NT2/D1 (cell line): Measurements from ENCODE around the gene CLMN.
"Not testable (repeated sequence)": the region's sequence is repeated elsewhere in the genome, so short reads cannot be mapped to it uniquely, and the experiment has no call there.

Experiments
- DNase-seq: peaks from one replicate; pipeline ENCODE4 v3.0.0-alpha.2; 2011; ENCODE audit warnings: low read depth, low spot score
- H3K27me3 ChIP-seq: 2 replicates; pipeline ENCODE4 v1.6.0; 2011; ENCODE audit warnings: mild to moderate bottlenecking; ENCODE audit not compliant: insufficient read length, insufficient read depth
- H3K36me3 ChIP-seq: 2 replicates; pipeline ENCODE4 v1.6.1; 2011; ENCODE audit warnings: mild to moderate bottlenecking, low read length, mixed read lengths; ENCODE audit not compliant: insufficient read depth, insufficient read length
- H3K4me1 ChIP-seq: 2 replicates; pipeline ENCODE4 v1.5.1; 2011; ENCODE audit not compliant: insufficient read depth, insufficient read length
- H3K4me3 ChIP-seq: 2 replicates; pipeline ENCODE4 v1.5.1; 2011; ENCODE audit warnings: low read depth; ENCODE audit not compliant: insufficient read length
- H3K9ac ChIP-seq: 2 replicates; pipeline ENCODE4 v1.6.0; 2011; ENCODE audit warnings: low read depth; ENCODE audit not compliant: insufficient read length
- H3K9me3 ChIP-seq: 2 replicates; pipeline ENCODE4 v1.5.1; 2011; ENCODE audit warnings: mild to moderate bottlenecking, low read length; ENCODE audit not compliant: insufficient read depth
- SUZ12 ChIP-seq: IDR thresholded peaks from 2 replicates; pipeline ENCODE4 v1.6.1; 2011; ENCODE audit not compliant: insufficient read length, insufficient read depth; ENCODE audit errors: extremely low read depth
- YY1 ChIP-seq: IDR thresholded peaks from 2 replicates; pipeline ENCODE4 v1.6.1; 2011; ENCODE audit not compliant: insufficient read length, insufficient read depth
- ZNF274 ChIP-seq: IDR thresholded peaks from 2 replicates; pipeline ENCODE4 v1.6.1; 2011; ENCODE audit warnings: mild to moderate bottlenecking, low read depth, low read length

CLMN gene

DNA sequence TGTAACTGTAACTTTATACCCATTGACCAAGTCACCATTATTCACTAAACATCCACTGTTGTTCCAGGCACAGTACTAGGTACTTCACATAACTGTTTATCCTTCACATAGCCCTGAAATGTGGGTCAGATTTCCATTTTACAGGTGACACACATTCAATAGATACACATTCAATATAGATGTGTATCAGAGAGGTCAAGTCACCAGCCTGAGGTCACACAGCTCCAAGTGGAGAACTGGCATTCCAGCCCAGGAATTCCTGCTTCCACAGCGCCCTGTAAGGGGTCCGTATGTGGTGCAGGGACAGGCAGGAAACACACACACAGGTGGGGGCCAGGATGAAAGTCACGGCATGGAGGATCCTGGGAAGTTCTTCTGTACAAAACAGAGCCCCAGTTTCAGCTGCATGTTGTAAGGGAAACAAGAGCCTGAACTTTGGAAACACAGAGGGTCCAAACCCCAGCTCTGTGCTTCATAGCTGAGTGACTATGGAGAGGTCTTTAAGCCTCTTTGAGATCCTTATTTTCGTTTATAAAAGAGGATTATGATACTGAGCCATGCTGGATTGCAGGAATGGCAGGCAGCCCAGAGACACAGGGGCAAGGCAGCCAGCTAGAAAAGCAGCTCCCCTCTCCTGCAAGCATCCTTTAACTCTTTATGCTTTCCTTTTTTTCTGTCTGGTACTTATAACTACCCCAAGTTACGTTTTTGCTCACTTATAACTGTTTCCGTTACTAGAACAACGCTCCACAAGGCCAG, 112.1 kb downstream of the CLMN start:
- H3K4me1 ChIP-seq: no peaks in the 10 kb centered on the region
- no peaks in the 10 kb centered on the region for H3K36me3 ChIP-seq
- H3K4me3 ChIP-seq: no peak overlapping the region
- H3K9me3 ChIP-seq: peaks cover 17% of the 10 kb centered on the region
- no peak for DNase-seq
- TF ChIP-seq ZNF274 (no peak), YY1 (no peak), SUZ12 (no peak)
- H3K9ac ChIP-seq: no peak overlapping the region
- H3K27me3 ChIP-seq: no peaks in the 10 kb centered on the region

- Histone ChIP-seq H3K4me3 (no peak overlapping the region), H3K9ac (no peak overlapping the region), H3K27me3 (no peaks in the 10 kb centered on the region), H3K9me3 (peaks cover 17% of the 10 kb centered on the region), H3K36me3 (no peaks in the 10 kb centered on the region), H3K4me1 (no peaks in the 10 kb centered on the region)
- TF ChIP-seq YY1 (no peak), ZNF274 (no peak), SUZ12 (no peak)
- no peak for DNase-seq
Measured at GRCh38 chr14:95206534-95206933, 113.2 kb downstream of the CLMN start.

GRCh38 chr14:95204705-95205104, 115.0 kb downstream of the CLMN start:
- no peak for DNase-seq
- Histone ChIP-seq H3K4me3 (no peak overlapping the region), H3K9me3 (peaks cover 17% of the 10 kb centered on the region), H3K9ac (no peak overlapping the region), H3K36me3 (no peaks in the 10 kb centered on the region), H3K4me1 (peaks cover 7% of the 10 kb centered on the region), H3K27me3 (no peaks in the 10 kb centered on the region)
- TF ChIP-seq YY1 (no peak), ZNF274 (no peak), SUZ12 (no peak)

DNA sequence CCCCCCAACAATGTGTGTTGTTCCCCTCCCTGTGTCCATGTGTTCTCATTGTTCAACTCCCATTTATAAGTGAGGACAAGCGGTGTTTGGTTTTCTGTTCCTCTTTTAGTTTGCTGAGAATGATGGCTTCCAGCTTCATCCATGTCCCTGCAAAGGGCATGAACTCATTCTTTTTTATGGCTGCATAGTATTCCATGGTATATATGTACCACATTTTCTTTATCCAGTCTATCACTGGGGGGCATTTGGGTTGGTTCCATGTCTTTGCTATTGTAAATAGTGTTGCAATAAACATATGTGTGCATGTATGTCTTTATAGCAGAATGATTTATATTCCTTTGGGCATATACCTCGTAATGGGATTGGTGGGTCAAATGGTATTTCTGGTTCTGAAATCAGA, 118.0 kb downstream of the CLMN start:
- H3K9ac ChIP-seq, H3K4me1 ChIP-seq, DNase-seq, H3K36me3 ChIP-seq, H3K27me3 ChIP-seq, H3K4me3 ChIP-seq: not testable (repeated sequence)
- peaks cover 17% of the 10 kb centered on the region for H3K9me3 ChIP-seq

DNA sequence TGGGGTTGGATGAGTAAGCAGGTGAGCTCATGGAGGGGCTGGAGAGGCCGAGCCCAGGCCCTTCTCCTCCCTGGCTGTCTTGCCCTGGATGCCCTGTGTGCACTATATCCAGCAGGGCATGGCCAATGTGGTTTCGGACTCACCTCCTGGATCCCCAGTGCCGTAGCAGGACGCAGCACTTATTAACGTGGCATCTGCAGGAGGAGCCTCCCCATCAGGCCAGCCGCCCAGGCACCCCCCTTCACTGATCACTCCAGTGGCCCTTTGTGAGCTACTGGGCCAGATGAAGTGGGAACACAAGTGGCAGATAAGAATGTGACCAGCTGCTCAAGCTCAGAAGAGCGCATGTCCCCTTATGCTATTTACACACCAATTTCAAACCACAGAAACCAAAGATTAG, 119.3 kb downstream of the CLMN start:
- Histone ChIP-seq H3K27me3 (no peaks in the 10 kb centered on the region), H3K4me3 (no peak overlapping the region)
- DNase-seq: no peak

DNA sequence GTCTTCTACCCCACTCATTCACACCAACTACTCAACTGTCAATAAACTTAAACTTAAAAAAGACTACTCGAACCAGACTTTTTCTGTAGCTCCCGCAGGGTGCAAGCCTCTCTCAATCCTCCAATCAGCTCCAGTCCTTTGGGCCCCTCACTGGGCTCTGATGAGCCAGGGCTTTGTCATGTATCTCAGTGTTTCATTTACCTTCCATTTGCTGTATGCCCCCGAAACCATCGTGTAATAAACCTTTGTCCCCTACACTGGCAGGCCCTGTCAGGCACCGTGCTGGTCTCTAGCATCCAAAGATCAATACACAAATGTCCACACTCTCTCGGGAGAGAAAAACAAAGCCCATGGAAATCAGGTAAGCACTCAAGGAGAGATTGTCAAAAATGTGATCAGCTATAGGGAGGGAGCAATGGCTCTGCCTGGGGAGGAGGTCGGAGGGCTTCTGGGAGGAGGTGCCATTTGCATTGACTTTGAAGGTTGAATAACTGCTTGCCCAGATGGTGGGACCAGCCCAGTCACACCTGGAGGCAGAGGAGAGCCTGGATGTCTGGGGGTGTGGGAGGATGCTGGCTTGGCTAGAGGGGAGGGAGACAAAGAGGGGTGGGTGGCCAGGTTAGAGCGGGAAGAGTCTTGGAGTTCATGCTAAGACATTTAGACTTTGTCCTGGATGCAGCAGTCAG, 120.3 kb downstream of the CLMN start:
- peaks cover 12% of the 10 kb centered on the region for H3K4me1 ChIP-seq
- no peaks in the 10 kb centered on the region for H3K27me3 ChIP-seq
- no peak for DNase-seq
- H3K4me3 ChIP-seq: no peak overlapping the region
- TF ChIP-seq YY1 (no peak), SUZ12 (no peak), ZNF274 (no peak)
- peaks cover 6% of the 10 kb centered on the region; the same call in 1 of the 2 replicates for H3K9me3 ChIP-seq
- H3K9ac ChIP-seq: no peak overlapping the region
- no peaks in the 10 kb centered on the region for H3K36me3 ChIP-seq

More for the DNA sequence above, 119.3 kb downstream of the CLMN start:
- H3K36me3 ChIP-seq: no peaks in the 10 kb centered on the region
- peaks cover 11% of the 10 kb centered on the region for H3K9me3 ChIP-seq
- peak overlapping the region; percentile 32 for H3K9ac ChIP-seq
- no peak for TF ChIP-seq ZNF274
- no peak for TF ChIP-seq SUZ12
- TF ChIP-seq YY1: no peak
- H3K4me1 ChIP-seq: peaks cover 10% of the 10 kb centered on the region

GRCh38 chr14:95198320-95198719, 121.4 kb downstream of the CLMN start:
- no peaks in the 10 kb centered on the region for H3K27me3 ChIP-seq
- peaks cover 12% of the 10 kb centered on the region for H3K4me1 ChIP-seq
- no peak for TF ChIP-seq YY1
- no peak for TF ChIP-seq ZNF274
- no peak for TF ChIP-seq SUZ12
- no peak for DNase-seq
- no peaks in the 10 kb centered on the region for H3K9me3 ChIP-seq
- H3K36me3 ChIP-seq: no peaks in the 10 kb centered on the region
- no peak overlapping the region for H3K9ac ChIP-seq
- H3K4me3 ChIP-seq: no peak overlapping the region
